GM12875 (cell line): ENCODE data around the gene IFNGR2.
"Not testable (repeated sequence)": the region's sequence is repeated elsewhere in the genome, so short reads cannot be mapped to it uniquely, and the experiment has no call there.

ENCODE experiments used
- H3K4me3 ChIP-seq: one replicate; pipeline ENCODE4 v1.5.1; 2011; ENCODE audit warnings: low read depth, low read length, control low read depth
- TF ChIP-seq, protein P1 (sequence below): IDR thresholded peaks from 2 replicates; pipeline ENCODE4 v1.5.1; 2011; ENCODE audit warnings: low read depth, mild to moderate bottlenecking, control low read depth, inconsistent platforms, low read length, moderate library complexity, borderline replicate concordance; ENCODE audit not compliant: insufficient read depth

The IFNGR2 gene

DNA sequence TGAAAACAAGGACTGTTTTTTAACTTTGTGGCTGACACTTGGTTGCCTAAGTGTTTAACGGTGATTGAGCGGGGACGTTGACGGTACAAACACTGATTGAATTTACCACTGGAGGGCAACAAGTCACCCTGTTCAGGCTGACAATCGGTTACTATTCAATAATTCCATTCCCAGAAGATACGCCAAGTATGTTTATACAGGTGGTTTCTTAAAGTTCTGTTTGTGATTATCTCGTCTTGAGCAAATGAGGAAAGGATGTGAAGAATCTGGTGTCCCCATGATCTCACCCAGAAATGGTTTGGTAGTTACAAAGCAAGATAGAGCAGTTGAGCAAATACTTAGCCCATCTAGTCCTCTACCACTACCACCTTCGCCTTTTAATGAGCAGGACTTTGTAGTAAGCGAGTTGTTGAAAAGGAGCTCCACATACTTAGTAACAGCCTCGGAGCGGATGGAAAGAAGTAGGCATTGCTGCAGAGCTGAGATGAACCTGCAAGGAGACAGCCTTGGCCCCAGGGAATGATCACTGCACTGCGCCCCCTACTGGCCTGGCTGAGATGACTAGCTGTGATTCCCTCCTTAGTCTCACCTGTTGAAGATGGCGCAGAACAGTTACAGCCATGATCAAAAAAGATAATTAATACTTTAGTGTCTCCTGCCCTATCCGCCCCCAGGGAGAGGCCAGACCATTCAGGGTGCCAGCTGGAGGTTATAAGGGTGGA lies 42.2 kb upstream of the IFNGR2 start:
- peak overlapping the region; percentile 31 for H3K4me3 ChIP-seq

DNA sequence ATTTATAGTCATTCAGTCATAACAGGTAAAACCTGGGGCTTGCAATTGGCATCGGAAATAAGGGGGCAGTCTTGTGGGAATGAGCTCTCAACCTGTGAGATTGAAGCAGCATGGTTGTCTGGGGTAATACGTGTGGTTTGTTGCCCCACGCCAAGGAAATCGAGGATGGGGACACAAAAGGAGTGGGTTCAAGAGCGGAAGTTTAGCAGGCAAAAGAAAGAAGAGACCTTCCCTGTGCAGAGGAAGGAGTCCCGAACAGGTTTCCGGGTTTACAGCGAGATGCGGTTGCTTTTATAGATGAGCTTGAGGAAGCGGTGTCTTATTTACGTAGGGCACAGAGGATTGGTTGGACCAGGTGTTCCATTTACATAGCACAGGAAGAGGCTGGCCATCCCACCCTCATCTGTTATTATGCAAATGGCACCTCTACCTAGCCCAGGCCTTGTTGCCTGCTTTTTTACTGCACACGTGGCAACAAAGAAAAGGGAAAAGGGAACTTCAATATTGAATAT lies 41.1 kb upstream of the IFNGR2 start:
- TF ChIP-seq, protein P1, sequence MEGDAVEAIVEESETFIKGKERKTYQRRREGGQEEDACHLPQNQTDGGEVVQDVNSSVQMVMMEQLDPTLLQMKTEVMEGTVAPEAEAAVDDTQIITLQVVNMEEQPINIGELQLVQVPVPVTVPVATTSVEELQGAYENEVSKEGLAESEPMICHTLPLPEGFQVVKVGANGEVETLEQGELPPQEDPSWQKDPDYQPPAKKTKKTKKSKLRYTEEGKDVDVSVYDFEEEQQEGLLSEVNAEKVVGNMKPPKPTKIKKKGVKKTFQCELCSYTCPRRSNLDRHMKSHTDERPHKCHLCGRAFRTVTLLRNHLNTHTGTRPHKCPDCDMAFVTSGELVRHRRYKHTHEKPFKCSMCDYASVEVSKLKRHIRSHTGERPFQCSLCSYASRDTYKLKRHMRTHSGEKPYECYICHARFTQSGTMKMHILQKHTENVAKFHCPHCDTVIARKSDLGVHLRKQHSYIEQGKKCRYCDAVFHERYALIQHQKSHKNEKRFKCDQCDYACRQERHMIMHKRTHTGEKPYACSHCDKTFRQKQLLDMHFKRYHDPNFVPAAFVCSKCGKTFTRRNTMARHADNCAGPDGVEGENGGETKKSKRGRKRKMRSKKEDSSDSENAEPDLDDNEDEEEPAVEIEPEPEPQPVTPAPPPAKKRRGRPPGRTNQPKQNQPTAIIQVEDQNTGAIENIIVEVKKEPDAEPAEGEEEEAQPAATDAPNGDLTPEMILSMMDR = no peak
- H3K4me3 ChIP-seq = no peak overlapping the region

More for the DNA sequence above, 42.2 kb upstream of the IFNGR2 start:
- TF ChIP-seq, protein P1 = peak; percentile 94

DNA sequence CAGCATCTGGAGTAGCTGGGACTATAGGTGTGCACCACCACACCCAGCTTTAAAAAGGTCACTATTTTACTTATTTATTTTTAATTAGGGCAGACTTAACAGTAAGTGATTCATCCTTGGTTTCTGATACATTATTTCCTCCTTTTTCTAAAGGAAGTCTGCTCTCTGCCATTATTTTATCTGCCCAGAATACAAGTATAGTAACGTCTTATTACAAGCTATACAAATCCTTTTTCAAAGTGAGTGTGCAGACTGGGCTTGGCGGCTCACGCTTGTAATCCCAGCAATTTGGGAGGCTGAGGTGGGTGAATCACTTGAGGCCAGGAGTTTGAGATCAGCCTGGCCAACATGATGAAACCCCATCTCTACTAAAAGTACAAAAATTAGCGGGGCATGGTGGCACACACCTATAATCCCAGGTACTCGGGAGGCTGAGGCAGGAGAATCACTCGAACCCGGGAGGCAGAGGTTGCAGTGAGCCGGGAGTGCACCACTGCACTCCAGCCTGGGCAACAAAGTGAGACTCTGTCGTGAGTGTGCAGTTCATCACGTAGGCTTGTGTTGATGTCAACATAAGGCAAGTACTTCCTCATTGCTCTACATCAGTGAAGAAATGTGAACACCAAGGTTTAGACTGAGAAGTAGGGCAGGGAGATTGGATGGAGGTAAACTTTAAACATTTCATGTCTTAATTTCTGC lies 39.2 kb upstream of the IFNGR2 start:
- not testable (repeated sequence) for H3K4me3 ChIP-seq

DNA sequence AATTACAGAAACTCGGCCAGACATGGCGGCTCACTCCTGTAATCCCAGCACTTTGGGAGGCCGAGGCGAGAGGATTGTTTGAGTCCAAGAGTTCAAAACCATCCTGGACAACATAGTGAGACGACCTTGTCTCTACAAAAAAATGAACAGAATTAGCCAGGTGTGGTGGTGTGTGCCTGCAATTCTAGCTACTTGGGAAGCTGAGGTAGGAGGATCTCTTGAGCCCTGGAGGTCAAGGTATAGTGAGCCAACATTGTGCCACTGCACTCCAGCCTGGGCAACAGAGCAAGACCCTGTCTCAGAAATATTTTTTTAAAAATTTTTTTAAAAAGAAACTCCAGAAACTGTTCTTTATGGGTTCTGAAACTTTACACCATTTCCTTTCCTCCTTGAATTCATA lies 38.4 kb upstream of the IFNGR2 start:
- TF ChIP-seq, protein P1 = no peak
- H3K4me3 ChIP-seq = no peak overlapping the region

DNA sequence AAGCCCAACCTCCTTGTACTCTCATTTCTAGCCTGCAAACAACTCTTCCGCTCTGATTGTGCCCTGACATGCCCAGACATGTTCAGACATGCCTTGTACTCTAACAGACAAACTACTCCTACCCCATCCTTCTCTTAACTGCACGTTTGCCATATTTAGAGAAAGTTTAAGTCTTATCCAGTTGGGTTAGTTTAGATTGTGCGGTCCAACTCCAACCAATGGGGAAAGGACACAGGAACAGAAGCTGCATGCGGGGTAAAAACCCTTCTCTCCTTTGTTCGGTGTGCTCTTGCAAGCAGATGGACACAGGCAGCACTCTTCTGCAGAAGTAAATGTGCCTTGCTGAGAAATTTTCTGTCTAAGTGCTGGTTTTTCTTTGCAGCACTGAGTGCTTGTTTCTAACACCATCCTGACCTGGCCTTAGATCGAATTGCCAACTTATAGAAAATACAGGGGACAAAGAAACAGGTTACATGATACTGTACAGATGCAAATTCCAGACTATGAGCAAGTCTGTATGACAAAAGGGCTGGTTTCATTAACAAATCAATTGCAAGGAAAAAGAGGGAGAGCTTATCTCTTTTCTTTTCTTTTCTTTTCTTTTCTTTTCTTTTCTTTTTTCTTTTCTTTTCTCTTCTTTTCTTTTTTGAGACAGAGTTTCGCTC lies 35.8 kb upstream of the IFNGR2 start:
- TF ChIP-seq, protein P1 = no peak

DNA sequence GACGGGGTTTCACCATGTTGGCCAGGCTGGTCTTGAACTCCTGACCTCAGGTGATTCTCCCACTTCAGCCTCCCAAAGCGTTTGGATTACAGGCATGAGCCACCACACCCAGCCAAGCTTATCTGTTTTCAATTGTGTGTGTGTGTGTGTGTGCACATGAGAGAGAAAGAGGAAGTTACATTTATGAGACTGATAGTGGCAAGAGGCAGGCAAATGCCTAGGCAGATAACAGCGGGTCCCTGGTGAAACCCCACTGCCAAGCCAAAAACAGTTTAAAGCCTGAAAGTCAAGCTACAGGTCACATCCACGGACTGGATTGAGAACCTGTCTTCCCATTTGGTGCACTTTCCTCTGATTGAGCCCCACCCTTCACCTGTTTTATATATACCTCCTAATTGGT lies 35.1 kb upstream of the IFNGR2 start:
- TF ChIP-seq, protein P1 = no peak
- no peak overlapping the region for H3K4me3 ChIP-seq

More for the DNA sequence above, 35.8 kb upstream of the IFNGR2 start:
- no peak overlapping the region for H3K4me3 ChIP-seq

DNA sequence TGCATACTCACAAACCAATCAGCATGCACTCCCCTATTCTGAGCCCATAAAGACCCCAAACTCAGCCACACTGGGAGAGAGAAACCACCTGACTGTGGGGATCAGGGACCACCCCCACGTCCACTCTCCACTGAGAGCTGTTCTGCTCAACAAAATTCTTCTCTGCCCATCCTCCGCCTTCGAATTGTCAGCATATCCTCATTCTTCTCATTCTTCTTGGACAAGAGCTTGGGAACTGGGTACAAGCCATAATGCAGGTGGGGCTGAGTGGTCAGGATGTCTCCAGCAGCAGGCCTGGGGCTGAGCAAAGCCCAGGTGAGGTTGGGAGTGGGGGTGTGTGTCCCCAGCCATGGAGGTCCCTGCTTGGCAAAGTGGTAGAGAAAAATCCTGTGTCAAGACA lies 34.6 kb upstream of the IFNGR2 start:
- TF ChIP-seq, protein P1 = no peak
- no peak overlapping the region for H3K4me3 ChIP-seq
